GM19452 (cell line): ENCODE data around the gene TMEM38A.
"Not testable (repeated sequence)": the region's sequence is repeated elsewhere in the genome, so short reads cannot be mapped to it uniquely, and the experiment has no call there.

Source experiments
- ATAC-seq: cut with Tn5 transposase; IDR thresholded peaks from one replicate; pipeline ENCODE4 v1.9.1; 2021; ENCODE audit not compliant: unreplicated experiment

TMEM38A gene

GRCh38 chr19:16673231-16673630, 12.3 kb downstream of the TMEM38A start:
- no peak for ATAC-seq

GRCh38 chr19:16673839-16674238, 12.9 kb downstream of the TMEM38A start:
- ATAC-seq, result not testable (repeated sequence)

- ATAC-seq, result no peak
Measured at GRCh38 chr19:16676101-16676798, 15.3 kb downstream of the TMEM38A start.

GRCh38 chr19:16677055-16677454, 16.1 kb downstream of the TMEM38A start:
- no peak for ATAC-seq

- ATAC-seq, result no peak
Measured at GRCh38 chr19:16678498-16678897, 17.6 kb downstream of the TMEM38A start.

- ATAC-seq, result no peak
Measured at GRCh38 chr19:16679811-16680210, 18.9 kb downstream of the TMEM38A start.

GRCh38 chr19:16682539-16682938, 21.6 kb downstream of the TMEM38A start:
- ATAC-seq, result no peak

GRCh38 chr19:16684216-16684615, 23.3 kb downstream of the TMEM38A start:
- ATAC-seq, result no peak

GRCh38 chr19:16688084-16688483, 27.1 kb downstream of the TMEM38A start:
- ATAC-seq, result no peak

GRCh38 chr19:16698914-16699313, 38.0 kb downstream of the TMEM38A start:
- no peak for ATAC-seq

GRCh38 chr19:16702123-16702522, 41.2 kb downstream of the TMEM38A start:
- no peak for ATAC-seq

GRCh38 chr19:16703677-16704076, 42.7 kb downstream of the TMEM38A start:
- ATAC-seq, result no peak

GRCh38 chr19:16710870-16711269, 49.9 kb downstream of the TMEM38A start:
- not testable (repeated sequence) for ATAC-seq

GRCh38 chr19:16712295-16712694, 51.4 kb downstream of the TMEM38A start:
- not testable (repeated sequence) for ATAC-seq

GRCh38 chr19:16714702-16715287, 53.9 kb downstream of the TMEM38A start:
- ATAC-seq, result no peak

GRCh38 chr19:16715611-16716010, 54.7 kb downstream of the TMEM38A start:
- no peak for ATAC-seq

- no peak for ATAC-seq
Measured at GRCh38 chr19:16721051-16721450, 60.1 kb downstream of the TMEM38A start.

GRCh38 chr19:16722591-16722990, 61.7 kb downstream of the TMEM38A start:
- no peak for ATAC-seq

- ATAC-seq, result no peak
Measured at GRCh38 chr19:16726916-16727315, 66.0 kb downstream of the TMEM38A start.

GRCh38 chr19:16735650-16736266, 74.8 kb downstream of the TMEM38A start:
- ATAC-seq, result not testable (repeated sequence)

- no peak for ATAC-seq
Measured at GRCh38 chr19:16736709-16737108, 75.8 kb downstream of the TMEM38A start.

GRCh38 chr19:16737911-16738310, 77.0 kb downstream of the TMEM38A start:
- no peak for ATAC-seq
